Mucosa of rectum (tissue), 2 donors: ENCODE measurements around the gene NCAM1.

Source experiments
- H3K27ac ChIP-seq, 2 donors: one replicate each; pipeline ENCODE4 v1.7.0; 2013; ENCODE audit warnings: inconsistent platforms in 2 of 2, low read depth in 2 of 2, low read length in 2 of 2
- H3K27me3 ChIP-seq, 2 donors: one replicate each; pipeline ENCODE4 v1.7.0; 2013; ENCODE audit warnings: low read length in 2 of 2; ENCODE audit not compliant: control insufficient read depth in 2 of 2, insufficient read depth in 2 of 2
- H3K36me3 ChIP-seq, 2 donors: one replicate each; pipeline ENCODE4 v1.7.0; 2013; ENCODE audit warnings: low read length in 2 of 2; ENCODE audit not compliant: control insufficient read depth in 2 of 2, insufficient read depth in 2 of 2
- H3K4me1 ChIP-seq, 2 donors: one replicate each; pipeline ENCODE4 v1.7.0; 2013; ENCODE audit warnings: low read length in 2 of 2, mild to moderate bottlenecking in 1 of 2; ENCODE audit not compliant: control insufficient read depth in 2 of 2, insufficient read depth in 2 of 2
- H3K4me3 ChIP-seq, 2 donors: one replicate each; pipeline ENCODE4 v1.7.0; 2013; ENCODE audit warnings: low read length in 2 of 2
- H3K9ac ChIP-seq, 2 donors: one replicate each; pipeline ENCODE4 v1.7.0; 2013; ENCODE audit warnings: low read length in 2 of 2, low read depth in 1 of 2, mild to moderate bottlenecking in 1 of 2
- H3K9me3 ChIP-seq, 2 donors: one replicate each; pipeline ENCODE4 v1.7.0; 2013; ENCODE audit warnings: low read length in 2 of 2; ENCODE audit not compliant: control insufficient read depth in 2 of 2
- donor health status: healthy.
- donor health status: Normal muscosa, but diverticular disease.

NCAM1 gene

DNA sequence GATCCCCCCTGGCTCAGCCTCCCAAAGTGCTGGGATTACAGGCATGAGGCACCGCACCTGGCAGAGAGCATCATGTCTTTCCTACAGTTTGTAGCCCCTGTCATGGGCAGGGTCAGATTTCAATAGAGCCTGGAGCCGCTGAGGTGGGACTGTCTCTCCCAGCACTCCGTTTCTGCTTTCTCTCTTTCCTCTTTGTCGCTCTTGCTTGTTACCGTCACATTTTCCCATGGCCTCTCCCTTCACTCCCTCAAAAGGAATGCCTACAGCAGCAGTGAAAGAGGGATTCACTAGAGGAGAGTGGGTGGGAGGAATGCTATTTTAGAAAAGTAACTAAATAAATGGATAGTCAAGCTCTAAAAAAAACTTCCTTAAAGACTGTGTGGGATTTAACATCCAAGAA lies 216.5 kb downstream of the NCAM1 start:
- Histone ChIP-seq H3K27me3 (no peaks in the 10 kb centered on the region), H3K9ac (no peak overlapping the region), H3K36me3 (no peaks in the 10 kb centered on the region), H3K4me1 (no peaks in the 10 kb centered on the region), H3K9me3 (no peaks in the 10 kb centered on the region), H3K4me3 (no peak overlapping the region), H3K27ac (no peak overlapping the region)

DNA sequence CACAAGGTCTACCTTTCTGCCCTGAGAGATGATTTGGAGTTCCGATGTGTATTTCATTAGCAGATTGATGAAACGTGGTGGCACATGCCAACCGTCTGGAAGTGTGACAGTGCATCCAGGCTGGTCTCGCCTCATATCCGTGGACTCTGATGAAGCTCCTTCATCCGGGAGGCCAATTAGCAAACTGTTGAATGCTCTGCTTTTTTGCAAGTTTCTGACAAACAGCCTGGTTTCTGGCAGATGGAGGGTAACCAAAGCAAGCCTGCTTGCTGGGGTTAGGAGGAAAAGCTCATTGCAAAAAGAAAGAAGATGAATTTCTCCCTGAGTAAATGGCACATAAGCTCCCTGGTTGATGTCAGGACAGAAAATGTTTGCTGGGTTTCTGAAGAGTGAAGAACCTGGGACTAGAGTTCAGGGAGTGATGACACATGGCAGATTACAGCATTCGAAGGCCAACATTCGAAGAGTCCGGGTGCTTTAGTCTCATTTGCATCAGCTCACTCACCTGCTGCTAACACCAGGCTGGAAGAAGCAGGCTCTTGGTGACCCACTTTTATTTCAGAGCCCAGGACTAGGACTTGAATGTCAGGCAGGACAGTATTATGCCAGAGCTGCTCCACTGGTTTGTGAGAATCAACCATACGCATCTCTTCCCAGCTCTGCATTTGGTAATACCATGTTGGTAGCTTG lies 217.3 kb downstream of the NCAM1 start:
- Histone ChIP-seq H3K36me3 (no peaks in the 10 kb centered on the region), H3K4me3 (no peak overlapping the region), H3K9me3 (no peaks in the 10 kb centered on the region), H3K4me1 (no peaks in the 10 kb centered on the region), H3K9ac (no peak overlapping the region), H3K27ac (no peak overlapping the region), H3K27me3 (no peaks in the 10 kb centered on the region)

GRCh38 chr11:113179181-113179704 lies 218.0 kb downstream of the NCAM1 start:
- Histone ChIP-seq H3K27ac (no peak overlapping the region), H3K9ac (no peak overlapping the region), H3K36me3 (no peaks in the 10 kb centered on the region), H3K27me3 (no peaks in the 10 kb centered on the region), H3K4me3 (no peak overlapping the region), H3K9me3 (no peaks in the 10 kb centered on the region), H3K4me1 (no peaks in the 10 kb centered on the region)

DNA sequence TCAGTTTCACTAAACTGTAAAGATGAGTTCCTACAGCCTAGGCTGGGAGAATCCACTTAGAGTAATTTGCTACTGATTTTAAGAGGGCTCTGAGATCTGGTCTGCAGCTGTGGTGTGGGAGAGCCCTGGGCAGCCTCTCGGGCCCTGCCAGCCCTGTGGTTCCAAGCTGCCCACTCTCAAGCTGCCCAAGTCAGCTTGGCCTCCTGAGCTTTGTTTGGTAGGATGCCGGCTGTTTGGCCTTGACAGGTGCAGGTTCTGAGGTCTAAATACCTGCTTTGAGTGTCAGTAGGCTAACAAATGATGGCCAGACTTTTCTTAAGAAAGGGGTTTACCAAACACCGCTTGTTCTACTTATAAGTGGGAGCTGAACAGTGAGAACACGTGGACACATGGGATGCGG lies 219.9 kb downstream of the NCAM1 start:
- no peaks in the 10 kb centered on the region for H3K27me3 ChIP-seq
- no peaks in the 10 kb centered on the region for H3K9me3 ChIP-seq
- no peak overlapping the region for H3K9ac ChIP-seq
- no peaks in the 10 kb centered on the region for H3K36me3 ChIP-seq
- no peaks in the 10 kb centered on the region for H3K4me1 ChIP-seq
- H3K27ac ChIP-seq, result no peak overlapping the region
- H3K4me3 ChIP-seq, result no peak overlapping the region

DNA sequence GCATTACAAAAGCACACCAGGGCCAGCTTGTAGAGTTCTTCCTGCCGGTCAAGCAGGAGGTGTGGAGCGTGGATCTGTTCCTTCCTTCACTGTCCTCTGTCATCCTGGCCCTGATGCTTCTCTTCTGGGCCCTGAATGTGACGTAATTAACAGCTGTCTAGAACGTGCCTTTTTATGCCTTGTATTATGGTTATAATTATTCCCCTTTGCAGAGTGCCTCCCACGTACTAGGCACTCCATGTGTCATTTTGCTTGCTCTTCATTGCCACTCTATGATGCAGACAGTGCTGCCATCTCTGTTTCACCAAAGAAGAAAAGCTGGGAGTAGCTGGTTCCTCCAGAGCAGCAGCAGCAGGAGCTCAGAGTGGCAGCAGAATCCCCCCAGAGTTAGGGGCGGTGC lies 221.1 kb downstream of the NCAM1 start:
- Histone ChIP-seq H3K9ac (no peak overlapping the region), H3K27ac (no peak overlapping the region), H3K4me1 (no peaks in the 10 kb centered on the region)

GRCh38 chr11:113184498-113184897 lies 223.3 kb downstream of the NCAM1 start:
- Histone ChIP-seq H3K36me3 (no peaks in the 10 kb centered on the region), H3K27ac (no peak overlapping the region), H3K4me1 (no peaks in the 10 kb centered on the region), H3K9me3 (no peaks in the 10 kb centered on the region), H3K27me3 (no peaks in the 10 kb centered on the region), H3K9ac (no peak overlapping the region), H3K4me3 (no peak overlapping the region)

More for the DNA sequence above, 221.1 kb downstream of the NCAM1 start:
- H3K9me3 ChIP-seq, result no peaks in the 10 kb centered on the region
- H3K27me3 ChIP-seq, result no peaks in the 10 kb centered on the region
- no peak overlapping the region for H3K4me3 ChIP-seq
- no peaks in the 10 kb centered on the region for H3K36me3 ChIP-seq

DNA sequence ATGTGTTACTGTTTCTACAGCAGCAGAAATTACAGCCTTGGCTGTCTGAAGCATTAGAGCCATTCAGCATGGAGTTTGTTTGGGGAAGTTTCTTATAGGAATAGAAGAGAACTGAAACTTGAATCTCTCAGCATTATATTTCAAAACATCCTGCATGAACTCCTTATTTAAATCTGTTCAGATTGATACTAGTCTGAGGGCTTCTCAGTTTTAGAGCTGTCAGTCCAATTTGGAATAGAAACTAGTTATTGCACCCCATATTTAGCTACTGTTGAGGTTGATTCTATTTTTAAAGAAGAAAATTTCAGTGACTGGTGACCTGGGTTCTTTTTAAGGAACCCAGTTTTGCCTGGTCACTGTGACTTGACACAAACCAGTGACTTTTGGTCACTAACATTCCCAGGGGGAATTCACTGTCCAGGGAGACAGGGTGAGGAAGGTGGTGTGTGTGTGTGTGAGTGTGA lies 227.2 kb downstream of the NCAM1 start:
- Histone ChIP-seq H3K4me3 (no peak overlapping the region), H3K4me1 (peaks cover 0 to 2% of the 10 kb centered on the region in 2 donors), H3K36me3 (no peaks in the 10 kb centered on the region), H3K9ac (no peak overlapping the region), H3K27me3 (no peaks in the 10 kb centered on the region), H3K27ac (no peak overlapping the region), H3K9me3 (no peaks in the 10 kb centered on the region)

GRCh38 chr11:113189909-113190667 lies 228.9 kb downstream of the NCAM1 start:
- H3K4me1 ChIP-seq, result peaks cover 0 to 2% of the 10 kb centered on the region in 2 donors
- H3K9ac ChIP-seq, result no peak overlapping the region
- no peaks in the 10 kb centered on the region for H3K27me3 ChIP-seq
- H3K36me3 ChIP-seq, result no peaks in the 10 kb centered on the region
- H3K27ac ChIP-seq, result no peak overlapping the region
- no peak overlapping the region for H3K4me3 ChIP-seq
- no peaks in the 10 kb centered on the region for H3K9me3 ChIP-seq

- Histone ChIP-seq H3K27me3 (no peaks in the 10 kb centered on the region), H3K9me3 (no peaks in the 10 kb centered on the region), H3K4me3 (no peak overlapping the region), H3K27ac (no peak overlapping the region), H3K9ac (no peak overlapping the region), H3K36me3 (no peaks in the 10 kb centered on the region), H3K4me1 (peaks cover 0 to 2% of the 10 kb centered on the region in 2 donors)
Measured at GRCh38 chr11:113192121-113192925, 231.1 kb downstream of the NCAM1 start.

DNA sequence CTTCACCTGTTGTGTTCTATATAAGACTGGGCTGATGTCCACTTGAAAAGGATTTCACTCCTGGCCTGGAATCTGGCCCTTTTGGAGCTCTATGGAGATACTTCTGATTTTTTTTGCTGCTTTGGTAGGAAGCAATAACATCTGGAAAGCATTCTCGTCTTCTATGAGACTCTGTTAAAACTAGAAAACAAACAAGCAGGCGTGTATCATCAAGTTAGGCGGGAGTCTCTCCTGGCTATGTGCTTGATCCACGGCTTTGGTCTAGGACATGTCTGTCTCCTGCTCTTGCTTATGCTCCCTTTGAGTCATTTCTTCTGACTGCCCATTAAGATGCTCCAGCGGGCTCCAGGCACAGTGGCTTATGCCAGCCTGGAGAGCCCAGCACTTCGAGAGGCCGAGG lies 231.8 kb downstream of the NCAM1 start:
- Histone ChIP-seq H3K4me3 (no peak overlapping the region), H3K9me3 (no peaks in the 10 kb centered on the region), H3K27ac (no peak overlapping the region), H3K36me3 (no peaks in the 10 kb centered on the region), H3K9ac (no peak overlapping the region), H3K27me3 (no peaks in the 10 kb centered on the region), H3K4me1 (peaks cover 0 to 2% of the 10 kb centered on the region in 2 donors)
